SIG-M5 treated with dmso at 0.1 percent for 504 hours (cell line): ENCODE measurements around the gene SFXN3.

ENCODE experiments used
- DNase-seq: peaks from one replicate; lab custom pipeline; 2025; ENCODE audit not compliant: unreplicated experiment; lab: John Stamatoyannopoulos, UW

SFXN3 gene

DNA sequence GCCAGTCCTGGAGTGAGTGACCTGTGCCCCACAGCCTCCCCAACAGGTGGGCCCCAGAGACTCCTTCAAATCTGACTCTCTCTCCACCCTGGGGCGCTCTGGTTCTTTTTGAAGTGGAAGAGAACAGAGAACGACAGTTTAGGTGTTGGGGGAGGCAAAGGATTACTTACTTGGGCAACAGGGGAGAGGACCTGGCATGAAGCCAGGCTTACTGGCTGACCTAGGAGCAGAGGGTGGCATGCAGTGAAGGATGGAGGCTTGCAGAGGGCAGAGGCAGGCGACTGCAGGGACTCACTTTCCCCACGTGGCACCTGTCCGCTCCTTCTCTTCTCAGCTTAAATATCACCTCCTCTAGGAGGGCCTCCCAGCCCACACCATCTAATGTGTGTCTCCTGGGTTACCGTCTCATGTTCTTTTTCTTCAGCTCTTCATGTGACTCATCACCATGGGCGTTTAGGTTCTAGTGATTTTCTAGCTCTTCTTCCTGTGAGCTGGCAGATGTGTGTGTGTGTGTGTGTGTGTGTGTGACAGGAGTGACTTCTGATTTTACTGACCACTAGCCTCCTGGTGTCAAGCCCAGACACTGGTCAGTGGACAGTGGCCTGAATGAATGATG is 16.0 kb upstream of the SFXN3 start:
- no peak for DNase-seq

GRCh38 chr10:101015582-101015973 is 15.5 kb upstream of the SFXN3 start:
- DNase-seq: no peak

DNA sequence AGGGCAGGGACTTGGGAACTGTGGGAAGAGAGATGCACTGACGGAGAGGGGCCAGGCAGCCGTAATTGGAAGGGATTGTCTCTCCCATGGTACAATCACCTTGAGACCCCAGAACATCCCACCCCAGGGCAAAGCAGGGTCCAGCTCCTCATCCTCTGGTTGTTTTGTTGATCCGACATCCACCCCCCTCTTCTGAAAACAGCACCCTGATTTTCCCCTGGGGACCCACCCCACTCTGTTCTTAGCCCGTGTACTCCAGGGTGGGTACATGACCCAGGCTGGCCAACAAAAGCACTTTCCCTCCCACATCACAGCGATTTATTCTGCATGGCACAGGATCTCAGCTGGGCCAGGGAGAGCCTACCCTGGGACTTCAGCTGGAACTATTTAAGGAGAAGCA is 14.2 kb upstream of the SFXN3 start:
- DNase-seq: no peak

DNA sequence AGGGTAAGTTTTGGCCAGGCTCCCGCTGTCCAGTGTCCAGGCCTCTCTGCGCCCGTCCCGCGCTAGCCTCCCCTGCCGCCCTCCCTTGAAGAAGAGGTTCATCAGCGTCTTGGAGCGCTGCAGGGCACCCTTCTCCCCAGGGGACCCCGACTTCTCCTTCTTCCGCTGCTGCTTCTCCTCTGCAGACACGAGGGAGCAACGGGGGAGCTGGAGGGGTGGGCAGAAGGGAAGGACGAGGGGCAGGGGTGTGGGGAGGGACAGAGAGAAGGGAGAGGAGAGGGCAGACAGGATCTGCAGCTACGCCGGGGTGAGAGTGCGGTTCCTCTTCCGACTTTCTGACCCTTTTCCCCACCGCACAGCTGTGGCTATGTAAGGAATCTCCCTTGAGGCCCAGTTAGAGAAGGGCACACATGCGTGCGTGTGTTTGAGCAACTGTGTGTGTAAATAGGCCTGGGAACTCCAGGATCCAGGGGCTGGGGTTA is 12.9 kb upstream of the SFXN3 start:
- DNase-seq: peak; percentile 13

DNA sequence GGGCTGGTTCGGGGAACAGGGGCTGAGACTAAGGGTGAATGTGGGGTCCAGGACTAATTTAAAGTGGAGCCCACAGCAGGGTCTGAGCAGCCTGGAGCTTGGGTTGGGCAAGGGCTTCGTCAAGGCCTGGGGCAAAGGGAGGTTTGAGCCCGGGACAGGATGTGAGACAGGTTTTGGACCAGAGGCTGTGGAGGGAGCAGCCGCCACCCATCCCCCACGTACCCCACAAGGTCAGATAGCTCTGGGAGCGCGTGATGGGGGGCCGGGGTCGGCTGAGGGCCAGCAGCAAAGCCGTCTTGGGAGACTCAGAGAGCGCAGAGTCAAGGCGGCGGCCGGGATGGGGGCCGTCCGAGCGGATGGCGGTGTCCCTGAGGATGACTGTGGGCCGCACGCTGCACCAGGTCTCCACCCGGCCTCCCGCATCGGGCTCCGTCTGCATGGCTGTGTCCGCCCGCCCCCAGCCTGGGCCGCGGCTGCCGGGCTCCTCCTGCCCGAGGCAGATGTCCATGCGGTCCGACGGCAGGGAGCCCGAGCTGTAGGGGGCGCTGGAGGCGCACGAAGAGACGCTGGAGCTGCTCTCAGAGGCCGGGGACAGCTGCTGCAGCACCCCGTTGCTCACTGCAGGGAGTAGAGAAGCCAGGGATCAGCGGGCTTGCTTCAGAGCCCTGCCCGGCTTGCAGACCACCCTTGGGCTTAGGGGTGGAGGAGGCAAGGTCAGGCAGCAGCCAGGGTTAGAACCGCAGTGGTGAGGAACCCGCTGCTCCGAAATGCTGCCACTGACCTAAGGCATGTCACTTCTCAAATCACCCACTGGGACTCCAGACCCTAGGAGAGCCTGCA is 12.2 kb upstream of the SFXN3 start:
- peak; percentile 46 for DNase-seq

GRCh38 chr10:101019440-101019703 is 11.7 kb upstream of the SFXN3 start:
- DNase-seq: no peak

GRCh38 chr10:101020427-101021075 is 10.5 kb upstream of the SFXN3 start:
- no peak for DNase-seq

GRCh38 chr10:101021239-101021638 is 9.8 kb upstream of the SFXN3 start:
- no peak for DNase-seq

- DNase-seq: no peak
Measured at GRCh38 chr10:101021692-101022251, 9.3 kb upstream of the SFXN3 start.

DNA sequence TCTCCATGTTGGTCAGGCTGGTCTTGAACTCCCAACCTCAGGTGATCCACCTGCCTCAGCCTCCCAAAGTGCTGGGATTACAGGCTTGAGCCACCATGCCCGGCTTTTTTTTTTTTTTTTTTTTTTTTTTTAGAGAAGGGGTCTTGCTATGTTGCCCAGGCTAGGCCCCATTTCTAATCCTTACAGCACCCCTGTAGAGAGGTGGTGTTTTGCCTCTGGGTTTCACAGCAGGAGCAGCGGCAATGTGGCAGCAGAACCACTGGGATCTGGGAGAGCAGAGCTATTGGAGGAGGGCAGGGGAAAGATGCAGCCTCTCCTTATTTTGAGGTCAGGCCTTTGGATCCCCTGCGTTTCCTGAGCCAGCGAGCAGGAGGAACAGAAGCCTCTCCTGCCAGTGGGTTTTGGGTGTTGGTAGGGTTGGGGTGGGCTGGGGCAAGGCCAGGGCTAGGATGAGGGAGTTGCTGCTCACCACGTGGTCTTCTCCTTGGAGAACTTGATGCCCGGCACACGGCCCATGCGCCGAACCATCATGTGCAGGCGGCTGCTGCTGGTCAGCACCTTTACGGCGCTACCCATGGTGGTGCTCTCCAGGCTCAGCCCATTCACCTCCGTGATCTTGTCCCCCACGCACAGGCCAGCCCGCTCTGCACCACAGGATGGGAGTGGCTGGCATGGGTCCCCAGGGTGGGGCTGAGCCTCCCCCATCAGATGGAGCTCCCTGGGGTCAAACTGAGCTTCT is 7.9 kb upstream of the SFXN3 start:
- DNase-seq: no peak

GRCh38 chr10:101027106-101027720 is 3.8 kb upstream of the SFXN3 start:
- DNase-seq: no peak

DNA sequence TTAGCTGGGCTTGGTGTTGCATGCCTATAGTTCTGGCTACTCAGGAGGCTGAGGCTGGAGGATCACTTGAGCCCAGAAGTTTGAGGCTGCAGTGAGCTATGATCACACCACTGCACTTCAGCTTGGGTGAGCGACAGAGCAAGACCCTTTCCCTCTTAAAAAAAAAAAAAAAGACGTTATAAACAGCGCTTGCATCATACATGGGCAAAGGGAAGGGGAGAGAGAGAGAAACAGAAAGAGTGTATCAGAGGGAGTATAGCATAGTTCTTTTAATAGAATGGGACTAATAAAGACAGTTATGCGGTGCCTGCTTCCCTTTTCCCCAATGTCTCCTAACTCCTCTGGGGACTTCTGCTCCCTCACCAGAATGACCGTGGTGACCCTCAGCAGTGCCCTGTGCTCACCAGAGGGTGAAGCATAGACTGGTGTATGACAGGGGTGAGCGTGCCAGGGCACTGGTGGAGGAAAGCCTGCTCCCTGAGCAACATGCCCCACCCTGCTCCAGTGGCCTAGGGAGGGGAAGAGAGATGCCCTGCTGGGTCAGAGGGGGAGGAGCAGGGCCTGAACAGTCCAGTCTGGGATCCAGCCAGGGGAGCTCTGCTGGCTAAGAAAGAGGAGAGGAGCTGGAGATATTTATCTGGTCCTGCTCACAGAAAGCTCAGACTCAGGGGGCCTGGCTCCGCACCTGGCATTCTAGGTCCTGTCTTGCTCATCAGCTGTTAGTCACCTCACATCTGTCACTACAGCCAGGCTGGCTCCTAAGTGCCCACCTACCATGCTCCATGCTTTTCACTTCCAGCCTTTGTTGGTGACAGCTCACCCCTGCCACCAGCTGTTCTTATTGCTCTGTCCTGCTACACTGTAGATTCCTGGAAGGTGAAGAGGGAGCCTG is 2.3 kb upstream of the SFXN3 start:
- DNase-seq: peak; percentile 78

DNA sequence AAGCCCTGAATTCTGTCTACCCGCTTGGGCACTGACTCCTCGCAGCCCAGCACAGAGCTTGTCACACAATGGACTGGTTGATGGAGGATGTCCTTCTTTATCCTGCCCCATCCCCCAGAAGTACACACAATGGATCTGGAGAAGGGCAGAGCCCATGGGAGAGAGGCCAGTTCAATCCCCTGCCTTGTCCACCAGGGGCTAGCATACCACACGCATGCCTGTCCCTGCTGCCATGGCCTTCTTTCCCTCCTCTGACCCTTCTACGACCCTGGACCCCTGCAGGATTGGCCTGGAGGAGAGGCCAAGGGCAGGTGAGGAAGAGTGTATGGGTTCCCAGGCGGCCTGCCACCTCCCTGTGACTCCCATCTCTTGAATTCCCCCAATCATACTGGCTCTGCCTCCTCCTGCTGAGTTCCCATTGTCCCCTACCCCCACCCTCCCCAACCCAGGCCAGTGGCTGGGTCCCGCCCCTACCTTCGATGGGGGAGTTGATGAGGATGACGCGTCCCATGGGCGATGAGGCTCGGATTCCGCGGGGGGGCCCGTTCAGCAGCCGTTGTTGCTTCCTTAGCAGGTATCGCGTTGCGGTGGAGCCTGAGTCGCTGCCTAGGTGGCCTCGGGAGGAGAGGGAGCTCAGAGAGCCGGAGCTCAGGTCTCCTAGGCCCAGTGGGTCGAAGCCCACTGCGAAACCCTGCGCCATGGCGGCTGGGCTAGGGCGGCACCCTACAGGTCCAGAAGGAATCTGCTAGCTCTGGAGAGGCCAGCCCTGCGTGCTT is 1.3 kb upstream of the SFXN3 start:
- DNase-seq: no peak

- DNase-seq: no peak
Measured at GRCh38 chr10:101030496-101031127, 422 bp upstream of the SFXN3 start.

DNA sequence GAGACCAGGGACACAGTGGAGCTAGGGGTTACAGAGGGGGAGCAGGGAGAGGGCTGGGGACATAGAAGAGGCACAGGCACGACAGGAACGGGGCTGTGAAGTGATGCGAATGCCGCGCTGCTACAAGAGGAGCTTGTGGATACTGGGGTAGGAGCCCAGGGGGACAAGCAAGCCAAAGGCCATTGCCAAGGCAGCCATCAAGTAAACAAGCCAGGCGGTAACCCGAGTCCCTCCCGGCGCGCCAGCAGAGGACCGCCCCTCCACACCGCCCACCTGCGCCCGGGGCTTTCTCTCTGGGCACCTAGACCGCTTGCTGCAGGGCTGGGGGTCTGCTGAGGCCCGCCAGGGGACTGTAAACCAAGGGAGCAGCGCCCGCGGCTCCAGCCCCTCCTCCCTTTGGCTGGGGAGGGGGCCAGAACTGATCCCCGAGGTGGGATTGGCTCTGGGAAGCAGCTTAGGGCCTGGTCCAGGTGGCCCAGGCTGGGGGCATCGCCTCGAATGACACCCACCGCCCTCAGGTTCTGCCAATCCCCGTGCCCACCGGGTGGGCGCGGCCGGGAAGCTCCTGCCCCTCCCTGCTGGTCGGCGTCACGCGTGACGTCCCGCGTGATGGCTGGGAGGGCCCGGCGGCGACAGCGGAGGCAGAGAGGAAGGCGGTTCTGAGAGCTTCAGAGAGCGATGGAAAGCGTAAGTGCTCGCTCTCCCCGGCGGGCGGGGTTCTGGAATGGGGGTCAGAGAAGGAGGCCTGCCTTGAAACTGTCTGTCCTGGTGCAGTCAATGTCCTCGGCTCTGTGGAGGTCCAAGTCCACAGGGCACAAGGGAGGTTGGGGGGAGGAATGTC is 982 bp downstream of the SFXN3 start:
- peak; percentile 41 for DNase-seq

GRCh38 chr10:101032637-101033224 is 1.7 kb downstream of the SFXN3 start:
- DNase-seq: peak; percentile 71

- no peak for DNase-seq
Measured at GRCh38 chr10:101033276-101033675, 2.2 kb downstream of the SFXN3 start.
